SK-N-SH treated with all-trans-retinoic acid at 6 μM for 48 hours (cell line): ENCODE data around the gene TCF12.

Experiments used
- ATAC-seq: fragments of 200-7000 bp; cut with Tn5 transposase; 3 replicates; pipeline ENCODE4 v1.9.1; 2020; ENCODE audit warnings: mild to moderate bottlenecking, moderate library complexity
- ARNTL ChIP-seq: fragments of 450-650 bp; formaldehyde crosslinking; IDR thresholded peaks from 2 replicates; pipeline ENCODE4 v1.5.0; 2020; ENCODE audit warnings: low read depth, mild to moderate bottlenecking, moderate library complexity, borderline replicate concordance
- BACH2 ChIP-seq: fragments of 250-450 bp; sonication (Bioruptor Pico); IDR thresholded peaks from 2 replicates; pipeline ENCODE4 v1.9.0; 2021; ENCODE audit warnings: mild to moderate bottlenecking, borderline replicate concordance
- CSDC2 ChIP-seq: fragments of 250-450 bp; sonication (Bioruptor Pico); IDR thresholded peaks from 2 replicates; pipeline ENCODE4 v1.5.0; 2020; ENCODE audit warnings: mild to moderate bottlenecking, moderate library complexity
- ESRRG ChIP-seq: fragments of 250-450 bp; sonication (Bioruptor Pico); IDR thresholded peaks from 2 replicates; pipeline ENCODE4 v1.6.1; 2021; ENCODE audit warnings: mild to moderate bottlenecking
- GLIS3 ChIP-seq: fragments of 250-450 bp; sonication (Bioruptor Pico); IDR thresholded peaks from 2 replicates; pipeline ENCODE4 v1.5.0; 2020; ENCODE audit warnings: mild to moderate bottlenecking, moderate library complexity
- ISL1 ChIP-seq: fragments of 250-450 bp; sonication (Bioruptor Pico); IDR thresholded peaks from 2 replicates; pipeline ENCODE4 v2.1.2; 2022; ENCODE audit warnings: mild to moderate bottlenecking, moderate library complexity
- OSR1 ChIP-seq: fragments of 250-450 bp; sonication (Bioruptor Pico); IDR thresholded peaks from 2 replicates; pipeline ENCODE4 v1.8.0; 2022; ENCODE audit warnings: moderate library complexity, mild to moderate bottlenecking, inconsistent platforms
- PPARA ChIP-seq: fragments of 250-450 bp; sonication (Bioruptor Pico); IDR thresholded peaks from 2 replicates; pipeline ENCODE4 v1.5.0; 2020; ENCODE audit warnings: mild to moderate bottlenecking, borderline replicate concordance
- RARB ChIP-seq: fragments of 250-450 bp; sonication (Bioruptor Pico); IDR thresholded peaks from 2 replicates; pipeline ENCODE4 v1.8.0; 2021; ENCODE audit warnings: mild to moderate bottlenecking, moderate library complexity
- SNAI2 ChIP-seq: fragments of 250-450 bp; sonication (Bioruptor Pico); IDR thresholded peaks from 2 replicates; pipeline ENCODE4 v1.5.0; 2020; ENCODE audit warnings: mild to moderate bottlenecking, moderate library complexity
- TCF4 ChIP-seq: fragments of 250-450 bp; sonication (Bioruptor Pico); IDR thresholded peaks from 2 replicates; pipeline ENCODE4 v1.8.0; 2021; ENCODE audit warnings: mild to moderate bottlenecking, moderate library complexity, borderline replicate concordance
- ZC3H10 ChIP-seq: fragments of 250-450 bp; sonication (Bioruptor Pico); IDR thresholded peaks from 2 replicates; pipeline ENCODE4 v1.5.1; 2021; ENCODE audit warnings: mild to moderate bottlenecking, moderate library complexity
- ZFP3 ChIP-seq: fragments of 250-450 bp; sonication (Bioruptor Pico); IDR thresholded peaks from 2 replicates; pipeline ENCODE4 v1.5.0; 2020; ENCODE audit warnings: mild to moderate bottlenecking, moderate library complexity
- ZFP30 ChIP-seq: fragments of 450-650 bp; formaldehyde crosslinking; IDR thresholded peaks from 2 replicates; pipeline ENCODE4 v1.5.0; 2022; ENCODE audit warnings: mild to moderate bottlenecking, moderate library complexity
- ZNF565 ChIP-seq: fragments of 450-650 bp; formaldehyde crosslinking; conservative IDR thresholded peaks from 2 replicates; pipeline ENCODE4 v1.5.0; 2020; ENCODE audit warnings: low read depth, mild to moderate bottlenecking, moderate library complexity
- ZNF70 ChIP-seq: fragments of 450-650 bp; formaldehyde crosslinking; IDR thresholded peaks from 2 replicates; pipeline ENCODE4 v1.5.0; 2020; ENCODE audit warnings: mild to moderate bottlenecking, moderate library complexity
- ZNF8 ChIP-seq: fragments of 450-650 bp; formaldehyde crosslinking; IDR thresholded peaks from 2 replicates; pipeline ENCODE4 v1.5.0; 2020; ENCODE audit warnings: mild to moderate bottlenecking, moderate library complexity
- TF ChIP-seq, protein P1 (sequence below): fragments of 250-450 bp; sonication (Bioruptor Pico); IDR thresholded peaks from 2 replicates; pipeline ENCODE4 v1.5.1; 2021; ENCODE audit warnings: mild to moderate bottlenecking, moderate library complexity
- TF ChIP-seq, protein P2 (sequence below): fragments of 250-450 bp; sonication (Bioruptor Pico); IDR thresholded peaks from 2 replicates; pipeline ENCODE4 v1.8.0; 2021; ENCODE audit warnings: low read depth, mild to moderate bottlenecking, moderate library complexity, borderline replicate concordance
- TF ChIP-seq, protein P3 (sequence below): fragments of 250-450 bp; sonication (Bioruptor Pico); IDR thresholded peaks from 2 replicates; pipeline ENCODE4 v1.5.0; 2020; ENCODE audit warnings: mild to moderate bottlenecking, moderate library complexity
- TF ChIP-seq, protein P4 (sequence below): fragments of 250-450 bp; sonication (Bioruptor Pico); IDR thresholded peaks from 2 replicates; pipeline ENCODE4 v1.5.1; 2020; ENCODE audit warnings: low read depth, mild to moderate bottlenecking, moderate library complexity

Gene TCF12

DNA sequence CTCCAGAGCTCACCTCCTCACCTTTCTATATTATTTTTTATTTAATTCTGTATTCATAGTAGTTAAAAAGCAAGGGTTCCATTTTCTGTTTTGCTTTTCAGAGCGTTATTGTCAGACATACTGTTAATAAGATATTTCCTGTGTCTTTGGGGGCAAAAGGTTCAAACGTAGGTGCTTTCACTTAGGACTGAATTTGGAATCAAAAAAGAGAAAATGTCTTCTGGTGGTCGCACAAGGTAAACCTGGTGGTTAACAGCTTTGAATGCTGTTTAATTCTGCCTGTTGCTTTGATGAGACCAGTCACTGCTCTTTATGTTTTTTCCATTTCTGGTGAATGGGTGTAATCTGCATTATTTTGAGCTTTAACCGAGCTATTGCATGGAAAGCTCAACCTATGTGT lies 212.5 kb downstream of the TCF12 start:
- no peak for ATAC-seq
- no peak for TF ChIP-seq RARB
- no peak for TF ChIP-seq ZFP30 (CRISPR knock-in tag)

DNA sequence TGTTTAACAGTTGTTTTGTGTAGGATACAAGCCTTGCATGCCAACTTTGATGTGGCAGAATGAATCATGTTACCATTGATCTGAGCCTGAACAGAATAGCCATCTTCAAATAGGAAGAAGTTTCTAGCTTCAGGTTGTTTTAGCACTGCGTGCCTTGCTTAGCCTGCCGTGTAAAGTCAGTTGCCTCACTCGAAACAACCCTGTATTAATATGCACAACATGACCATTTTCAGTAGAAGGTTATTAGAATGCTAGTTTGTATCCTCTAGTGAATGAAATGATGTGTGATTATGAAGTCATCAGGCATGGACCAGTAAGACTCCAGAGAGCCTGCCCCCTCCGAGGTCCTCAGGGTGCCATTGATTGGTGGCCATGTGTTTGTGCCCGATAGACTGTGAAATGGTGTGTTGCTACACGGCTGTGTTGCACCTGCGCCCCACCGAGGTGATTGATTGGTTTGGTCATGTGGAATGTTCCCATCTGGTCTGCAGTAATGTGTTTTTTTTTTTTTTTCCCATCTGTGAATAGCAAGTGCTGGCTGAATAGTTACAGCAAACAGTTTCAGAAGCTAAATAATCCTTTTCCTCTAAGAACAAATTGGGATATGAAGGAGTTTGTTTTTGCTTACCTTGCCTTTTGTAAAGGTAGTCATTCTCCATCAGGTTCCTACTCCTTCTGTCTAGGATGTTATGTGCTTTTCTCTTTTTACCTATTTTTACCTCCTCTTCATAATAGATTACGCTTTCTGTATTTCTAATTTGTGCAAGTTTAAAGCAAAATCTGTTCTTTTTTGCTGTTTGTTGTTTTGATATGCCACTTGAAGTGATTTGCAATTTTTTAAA lies 214.9 kb downstream of the TCF12 start:
- ATAC-seq: peak; percentile 35; the same call in 2 of the 3 replicates

DNA sequence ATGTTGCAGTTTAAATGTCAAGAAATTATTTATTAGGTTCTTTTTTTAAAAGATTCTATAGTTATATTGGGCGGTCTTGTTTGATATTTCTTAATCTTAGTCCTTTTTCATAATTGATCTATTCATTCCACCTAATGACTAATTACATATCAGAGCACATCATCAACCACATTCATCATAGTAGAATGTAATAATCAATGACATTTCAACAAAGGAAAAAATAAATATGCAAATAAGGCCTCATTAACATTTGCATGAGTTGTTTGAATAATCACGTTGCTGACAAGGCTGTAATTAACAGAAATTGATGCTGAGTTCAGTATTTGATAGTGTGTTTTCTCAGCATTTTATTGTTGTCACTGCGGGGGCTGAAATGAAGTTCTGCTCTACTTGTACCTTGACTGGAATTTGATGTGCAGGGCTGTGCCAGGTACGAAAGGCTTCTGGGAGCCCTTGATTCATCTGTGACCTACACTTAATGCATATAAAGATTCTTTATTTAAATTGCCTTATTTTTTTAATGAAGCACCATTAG lies 215.7 kb downstream of the TCF12 start:
- no peak for ATAC-seq
- TF ChIP-seq ISL1: no peak
- TF ChIP-seq ZNF8 (CRISPR knock-in tag): no peak
- TF ChIP-seq ZNF70 (CRISPR knock-in tag): no peak
- TF ChIP-seq ZFP30 (CRISPR knock-in tag): no peak
- TF ChIP-seq BACH2 (CRISPR knock-in tag): no peak
- TF ChIP-seq ZNF565 (CRISPR knock-in tag): no peak
- TF ChIP-seq, protein P1, sequence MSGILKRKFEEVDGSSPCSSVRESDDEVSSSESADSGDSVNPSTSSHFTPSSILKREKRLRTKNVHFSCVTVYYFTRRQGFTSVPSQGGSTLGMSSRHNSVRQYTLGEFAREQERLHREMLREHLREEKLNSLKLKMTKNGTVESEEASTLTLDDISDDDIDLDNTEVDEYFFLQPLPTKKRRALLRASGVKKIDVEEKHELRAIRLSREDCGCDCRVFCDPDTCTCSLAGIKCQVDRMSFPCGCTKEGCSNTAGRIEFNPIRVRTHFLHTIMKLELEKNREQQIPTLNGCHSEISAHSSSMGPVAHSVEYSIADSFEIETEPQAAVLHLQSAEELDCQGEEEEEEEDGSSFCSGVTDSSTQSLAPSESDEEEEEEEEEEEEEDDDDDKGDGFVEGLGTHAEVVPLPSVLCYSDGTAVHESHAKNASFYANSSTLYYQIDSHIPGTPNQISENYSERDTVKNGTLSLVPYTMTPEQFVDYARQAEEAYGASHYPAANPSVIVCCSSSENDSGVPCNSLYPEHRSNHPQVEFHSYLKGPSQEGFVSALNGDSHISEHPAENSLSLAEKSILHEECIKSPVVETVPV (CRISPR knock-in tag): no peak
- TF ChIP-seq ESRRG (CRISPR knock-in tag): no peak
- no peak for TF ChIP-seq CSDC2
- no peak for TF ChIP-seq TCF4
- no peak for TF ChIP-seq ZC3H10 (CRISPR knock-in tag)
- no peak for TF ChIP-seq GLIS3 (CRISPR knock-in tag)
- TF ChIP-seq, protein P2, sequence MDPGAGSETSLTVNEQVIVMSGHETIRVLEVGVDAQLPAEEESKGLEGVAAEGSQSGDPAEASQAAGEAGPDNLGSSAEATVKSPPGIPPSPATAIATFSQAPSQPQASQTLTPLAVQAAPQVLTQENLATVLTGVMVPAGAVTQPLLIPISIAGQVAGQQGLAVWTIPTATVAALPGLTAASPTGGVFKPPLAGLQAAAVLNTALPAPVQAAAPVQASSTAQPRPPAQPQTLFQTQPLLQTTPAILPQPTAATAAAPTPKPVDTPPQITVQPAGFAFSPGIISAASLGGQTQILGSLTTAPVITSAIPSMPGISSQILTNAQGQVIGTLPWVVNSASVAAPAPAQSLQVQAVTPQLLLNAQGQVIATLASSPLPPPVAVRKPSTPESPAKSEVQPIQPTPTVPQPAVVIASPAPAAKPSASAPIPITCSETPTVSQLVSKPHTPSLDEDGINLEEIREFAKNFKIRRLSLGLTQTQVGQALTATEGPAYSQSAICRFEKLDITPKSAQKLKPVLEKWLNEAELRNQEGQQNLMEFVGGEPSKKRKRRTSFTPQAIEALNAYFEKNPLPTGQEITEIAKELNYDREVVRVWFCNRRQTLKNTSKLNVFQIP (CRISPR knock-in tag): no peak
- TF ChIP-seq SNAI2 (CRISPR knock-in tag): no peak
- TF ChIP-seq PPARA: no peak

More for the DNA sequence above, 214.9 kb downstream of the TCF12 start:
- TF ChIP-seq ZFP3 (CRISPR knock-in tag) (no peak), GLIS3 (CRISPR knock-in tag) (no peak), CSDC2 (no peak), PPARA (no peak), ISL1 (no peak), RARB (no peak), ZC3H10 (CRISPR knock-in tag) (no peak), TCF4 (no peak), ZNF70 (CRISPR knock-in tag) (no peak), OSR1 (CRISPR knock-in tag) (no peak), ZFP30 (CRISPR knock-in tag) (no peak), ARNTL (CRISPR knock-in tag) (no peak), SNAI2 (CRISPR knock-in tag) (no peak), ZNF8 (CRISPR knock-in tag) (no peak), ESRRG (CRISPR knock-in tag) (no peak), ZNF565 (CRISPR knock-in tag) (no peak)
- TF ChIP-seq, protein P3, sequence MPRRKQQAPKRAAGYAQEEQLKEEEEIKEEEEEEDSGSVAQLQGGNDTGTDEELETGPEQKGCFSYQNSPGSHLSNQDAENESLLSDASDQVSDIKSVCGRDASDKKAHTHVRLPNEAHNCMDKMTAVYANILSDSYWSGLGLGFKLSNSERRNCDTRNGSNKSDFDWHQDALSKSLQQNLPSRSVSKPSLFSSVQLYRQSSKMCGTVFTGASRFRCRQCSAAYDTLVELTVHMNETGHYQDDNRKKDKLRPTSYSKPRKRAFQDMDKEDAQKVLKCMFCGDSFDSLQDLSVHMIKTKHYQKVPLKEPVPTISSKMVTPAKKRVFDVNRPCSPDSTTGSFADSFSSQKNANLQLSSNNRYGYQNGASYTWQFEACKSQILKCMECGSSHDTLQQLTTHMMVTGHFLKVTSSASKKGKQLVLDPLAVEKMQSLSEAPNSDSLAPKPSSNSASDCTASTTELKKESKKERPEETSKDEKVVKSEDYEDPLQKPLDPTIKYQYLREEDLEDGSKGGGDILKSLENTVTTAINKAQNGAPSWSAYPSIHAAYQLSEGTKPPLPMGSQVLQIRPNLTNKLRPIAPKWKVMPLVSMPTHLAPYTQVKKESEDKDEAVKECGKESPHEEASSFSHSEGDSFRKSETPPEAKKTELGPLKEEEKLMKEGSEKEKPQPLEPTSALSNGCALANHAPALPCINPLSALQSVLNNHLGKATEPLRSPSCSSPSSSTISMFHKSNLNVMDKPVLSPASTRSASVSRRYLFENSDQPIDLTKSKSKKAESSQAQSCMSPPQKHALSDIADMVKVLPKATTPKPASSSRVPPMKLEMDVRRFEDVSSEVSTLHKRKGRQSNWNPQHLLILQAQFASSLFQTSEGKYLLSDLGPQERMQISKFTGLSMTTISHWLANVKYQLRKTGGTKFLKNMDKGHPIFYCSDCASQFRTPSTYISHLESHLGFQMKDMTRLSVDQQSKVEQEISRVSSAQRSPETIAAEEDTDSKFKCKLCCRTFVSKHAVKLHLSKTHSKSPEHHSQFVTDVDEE: no peak
- TF ChIP-seq, protein P2 (CRISPR knock-in tag): no peak
- TF ChIP-seq, protein P1 (CRISPR knock-in tag): no peak
- TF ChIP-seq, protein P4, sequence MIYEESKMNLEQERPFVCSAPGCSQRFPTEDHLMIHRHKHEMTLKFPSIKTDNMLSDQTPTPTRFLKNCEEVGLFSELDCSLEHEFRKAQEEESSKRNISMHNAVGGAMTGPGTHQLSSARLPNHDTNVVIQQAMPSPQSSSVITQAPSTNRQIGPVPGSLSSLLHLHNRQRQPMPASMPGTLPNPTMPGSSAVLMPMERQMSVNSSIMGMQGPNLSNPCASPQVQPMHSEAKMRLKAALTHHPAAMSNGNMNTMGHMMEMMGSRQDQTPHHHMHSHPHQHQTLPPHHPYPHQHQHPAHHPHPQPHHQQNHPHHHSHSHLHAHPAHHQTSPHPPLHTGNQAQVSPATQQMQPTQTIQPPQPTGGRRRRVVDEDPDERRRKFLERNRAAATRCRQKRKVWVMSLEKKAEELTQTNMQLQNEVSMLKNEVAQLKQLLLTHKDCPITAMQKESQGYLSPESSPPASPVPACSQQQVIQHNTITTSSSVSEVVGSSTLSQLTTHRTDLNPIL: no peak
- TF ChIP-seq, all 23 proteins: peak for 0
